ENCODE data around the gene ALG1.
A peak's percentile ranks its signal among the peaks of the same experiment; 100 is the strongest.
"Not testable (repeated sequence)": the region's sequence is repeated elsewhere in the genome, so short reads cannot be mapped to it uniquely, and the experiment has no call there.

The ALG1 gene

DNA sequence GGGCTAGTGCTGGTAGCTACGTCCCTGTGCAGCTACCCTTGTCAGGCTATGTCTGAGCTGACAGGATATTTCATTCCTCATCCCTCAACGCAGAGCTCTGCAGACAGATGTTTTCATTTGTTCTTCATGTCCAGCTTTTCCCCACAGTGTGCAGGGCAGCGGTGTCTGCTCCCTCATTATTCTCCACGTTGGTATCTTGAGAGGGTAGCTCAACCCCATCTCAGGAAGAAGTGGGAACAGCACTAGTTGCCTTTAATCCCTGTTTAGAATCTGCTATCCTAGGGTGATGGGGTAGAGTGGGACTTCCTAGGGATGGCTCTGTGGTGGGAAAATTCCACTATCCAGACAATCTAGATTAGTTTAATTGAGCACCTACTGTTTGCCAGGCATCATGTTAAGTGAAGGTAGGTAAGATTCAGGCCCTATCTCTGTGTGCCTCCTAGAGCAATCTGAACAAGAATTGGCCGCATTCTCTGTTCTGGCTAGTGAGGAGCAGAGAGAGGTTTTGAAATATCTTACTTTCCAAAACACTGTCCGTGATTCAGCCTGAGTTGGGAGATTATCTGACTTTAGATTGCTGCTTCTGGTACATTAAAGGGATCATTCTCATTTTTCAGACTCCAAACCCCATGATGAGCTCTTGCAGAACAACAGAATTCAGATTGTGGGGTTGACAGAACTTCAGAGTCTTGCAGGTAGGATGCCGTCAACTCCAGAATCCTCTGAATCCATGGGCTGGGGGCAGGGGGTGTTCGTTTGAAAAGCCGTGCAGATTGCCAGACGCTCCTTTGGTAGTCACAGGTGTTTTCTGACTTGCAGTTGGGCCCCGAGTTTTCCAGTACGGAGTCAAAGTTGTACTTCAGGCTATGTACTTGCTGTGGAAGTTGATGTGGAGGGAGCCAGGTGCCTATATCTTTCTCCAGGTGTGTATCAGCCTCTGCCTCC is 963 bp downstream of the ALG1 start:
- ATAC-seq = peak; percentile 40; the same call in 2 of the 3 replicates
- no peak for TF ChIP-seq TCF4 (CRISPR knock-in tag; IDR thresholded peaks at IDR 0.05; ENCODE audit: borderline replicate concordance)
- TF ChIP-seq, protein P1, sequence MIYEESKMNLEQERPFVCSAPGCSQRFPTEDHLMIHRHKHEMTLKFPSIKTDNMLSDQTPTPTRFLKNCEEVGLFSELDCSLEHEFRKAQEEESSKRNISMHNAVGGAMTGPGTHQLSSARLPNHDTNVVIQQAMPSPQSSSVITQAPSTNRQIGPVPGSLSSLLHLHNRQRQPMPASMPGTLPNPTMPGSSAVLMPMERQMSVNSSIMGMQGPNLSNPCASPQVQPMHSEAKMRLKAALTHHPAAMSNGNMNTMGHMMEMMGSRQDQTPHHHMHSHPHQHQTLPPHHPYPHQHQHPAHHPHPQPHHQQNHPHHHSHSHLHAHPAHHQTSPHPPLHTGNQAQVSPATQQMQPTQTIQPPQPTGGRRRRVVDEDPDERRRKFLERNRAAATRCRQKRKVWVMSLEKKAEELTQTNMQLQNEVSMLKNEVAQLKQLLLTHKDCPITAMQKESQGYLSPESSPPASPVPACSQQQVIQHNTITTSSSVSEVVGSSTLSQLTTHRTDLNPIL (CRISPR knock-in tag; IDR thresholded peaks at IDR 0.05; ENCODE audit: low read depth) = no peak
- no peak for TF ChIP-seq CSDC2 (CRISPR knock-in tag; IDR thresholded peaks at IDR 0.05)
- TF ChIP-seq SNAI2 (CRISPR knock-in tag; IDR thresholded peaks at IDR 0.05) = no peak
- TF ChIP-seq ZC3H10 (CRISPR knock-in tag; IDR thresholded peaks at IDR 0.05) = no peak
- no peak for TF ChIP-seq ESRRG (CRISPR knock-in tag; IDR thresholded peaks at IDR 0.05)
- TF ChIP-seq PPARA (CRISPR knock-in tag; IDR thresholded peaks at IDR 0.05; ENCODE audit: borderline replicate concordance) = no peak
- no peak for TF ChIP-seq TOX (CRISPR knock-in tag; IDR thresholded peaks at IDR 0.05; ENCODE audit: borderline replicate concordance)
- no peak for TF ChIP-seq BACH2 (CRISPR knock-in tag; IDR thresholded peaks at IDR 0.05; ENCODE audit: borderline replicate concordance)
- TF ChIP-seq ISL1 (CRISPR knock-in tag; IDR thresholded peaks at IDR 0.05) = no peak
- TF ChIP-seq GLIS3 (CRISPR knock-in tag; IDR thresholded peaks at IDR 0.05) = no peak
- no peak for TF ChIP-seq RARB (CRISPR knock-in tag; IDR thresholded peaks at IDR 0.05)
- no peak for TF ChIP-seq ZNF565 (CRISPR knock-in tag; conservative IDR thresholded peaks at IDR 0.05; ENCODE audit: low read depth)
- no peak for TF ChIP-seq OSR1 (CRISPR knock-in tag; IDR thresholded peaks at IDR 0.05)
- TF ChIP-seq ZNF70 (CRISPR knock-in tag; IDR thresholded peaks at IDR 0.05) = no peak
- no peak for TF ChIP-seq ARNTL (CRISPR knock-in tag; IDR thresholded peaks at IDR 0.05; ENCODE audit: borderline replicate concordance, low read depth)
- TF ChIP-seq ZNF8 (CRISPR knock-in tag; IDR thresholded peaks at IDR 0.05) = no peak
- no peak for TF ChIP-seq ZFP3 (CRISPR knock-in tag; IDR thresholded peaks at IDR 0.05)
- TF ChIP-seq, protein P2, sequence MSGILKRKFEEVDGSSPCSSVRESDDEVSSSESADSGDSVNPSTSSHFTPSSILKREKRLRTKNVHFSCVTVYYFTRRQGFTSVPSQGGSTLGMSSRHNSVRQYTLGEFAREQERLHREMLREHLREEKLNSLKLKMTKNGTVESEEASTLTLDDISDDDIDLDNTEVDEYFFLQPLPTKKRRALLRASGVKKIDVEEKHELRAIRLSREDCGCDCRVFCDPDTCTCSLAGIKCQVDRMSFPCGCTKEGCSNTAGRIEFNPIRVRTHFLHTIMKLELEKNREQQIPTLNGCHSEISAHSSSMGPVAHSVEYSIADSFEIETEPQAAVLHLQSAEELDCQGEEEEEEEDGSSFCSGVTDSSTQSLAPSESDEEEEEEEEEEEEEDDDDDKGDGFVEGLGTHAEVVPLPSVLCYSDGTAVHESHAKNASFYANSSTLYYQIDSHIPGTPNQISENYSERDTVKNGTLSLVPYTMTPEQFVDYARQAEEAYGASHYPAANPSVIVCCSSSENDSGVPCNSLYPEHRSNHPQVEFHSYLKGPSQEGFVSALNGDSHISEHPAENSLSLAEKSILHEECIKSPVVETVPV (CRISPR knock-in tag; IDR thresholded peaks at IDR 0.05) = no peak
- TF ChIP-seq ZFP30 (CRISPR knock-in tag; IDR thresholded peaks at IDR 0.05) = no peak

DNA sequence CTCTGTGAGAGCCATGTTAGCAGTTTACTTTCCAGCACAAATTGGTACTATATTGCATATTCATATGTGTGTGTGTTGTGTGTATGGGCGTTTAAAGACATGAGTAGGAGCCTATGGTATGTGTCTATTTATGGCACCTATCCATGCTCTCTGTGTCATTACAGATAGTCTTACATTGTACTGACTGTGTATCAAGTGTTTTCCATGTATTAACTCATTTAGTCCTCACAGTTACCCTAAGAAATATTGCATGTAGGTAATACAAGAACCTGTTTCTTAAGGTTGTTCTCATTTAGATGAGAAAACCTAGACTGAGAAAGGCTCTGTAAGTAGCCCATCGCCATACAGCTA is 1.6 kb downstream of the ALG1 start:
- no peak for TF ChIP-seq ZC3H10 (CRISPR knock-in tag; IDR thresholded peaks at IDR 0.05)
- no peak for TF ChIP-seq ZFP30 (CRISPR knock-in tag; IDR thresholded peaks at IDR 0.05)

DNA sequence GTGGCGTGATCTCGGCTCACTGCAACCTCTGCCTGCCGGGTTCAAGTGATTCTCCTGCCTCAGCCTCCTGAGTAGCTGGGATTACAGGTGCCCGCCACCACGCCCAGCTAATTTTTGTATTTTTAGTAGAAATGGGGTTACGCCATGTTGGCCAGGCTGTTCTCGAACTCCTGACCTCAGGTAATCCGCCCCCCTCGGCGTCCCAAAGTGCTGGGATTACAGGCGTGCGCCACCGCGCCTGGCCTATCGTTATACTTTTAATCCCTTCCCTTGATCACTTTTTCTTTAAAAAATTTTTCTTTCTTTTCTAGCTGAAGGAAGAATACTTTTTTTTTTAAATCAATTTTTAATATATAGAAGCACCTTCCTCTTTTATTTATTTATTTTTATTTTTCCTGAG is 2.1 kb downstream of the ALG1 start:
- not testable (repeated sequence) for ATAC-seq

More for the DNA sequence above, 1.6 kb downstream of the ALG1 start:
- no peak for ATAC-seq

DNA sequence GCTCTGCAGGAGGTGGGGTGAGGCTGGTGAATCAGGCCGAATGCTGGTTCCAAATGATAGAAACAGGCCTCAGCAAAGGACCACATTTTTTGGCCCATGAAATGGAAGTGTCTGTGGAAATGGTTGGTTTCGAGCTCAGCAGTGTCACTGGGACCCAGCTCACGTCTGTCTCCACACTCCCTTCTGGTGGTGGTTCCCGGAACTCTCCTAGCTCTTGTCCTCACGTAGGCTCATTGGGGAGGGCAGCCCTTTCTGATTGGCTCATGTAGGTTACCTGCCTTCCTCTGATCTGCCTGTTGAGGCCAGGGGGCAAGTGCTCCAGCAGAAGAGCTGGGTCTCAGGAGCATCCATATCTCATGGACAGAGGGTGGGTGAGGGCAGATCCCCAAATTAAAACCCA is 4.0 kb downstream of the ALG1 start:
- no peak for TF ChIP-seq ESRRG (CRISPR knock-in tag; IDR thresholded peaks at IDR 0.05)
- no peak for TF ChIP-seq BACH2 (CRISPR knock-in tag; IDR thresholded peaks at IDR 0.05; ENCODE audit: borderline replicate concordance)
- TF ChIP-seq, protein P3, sequence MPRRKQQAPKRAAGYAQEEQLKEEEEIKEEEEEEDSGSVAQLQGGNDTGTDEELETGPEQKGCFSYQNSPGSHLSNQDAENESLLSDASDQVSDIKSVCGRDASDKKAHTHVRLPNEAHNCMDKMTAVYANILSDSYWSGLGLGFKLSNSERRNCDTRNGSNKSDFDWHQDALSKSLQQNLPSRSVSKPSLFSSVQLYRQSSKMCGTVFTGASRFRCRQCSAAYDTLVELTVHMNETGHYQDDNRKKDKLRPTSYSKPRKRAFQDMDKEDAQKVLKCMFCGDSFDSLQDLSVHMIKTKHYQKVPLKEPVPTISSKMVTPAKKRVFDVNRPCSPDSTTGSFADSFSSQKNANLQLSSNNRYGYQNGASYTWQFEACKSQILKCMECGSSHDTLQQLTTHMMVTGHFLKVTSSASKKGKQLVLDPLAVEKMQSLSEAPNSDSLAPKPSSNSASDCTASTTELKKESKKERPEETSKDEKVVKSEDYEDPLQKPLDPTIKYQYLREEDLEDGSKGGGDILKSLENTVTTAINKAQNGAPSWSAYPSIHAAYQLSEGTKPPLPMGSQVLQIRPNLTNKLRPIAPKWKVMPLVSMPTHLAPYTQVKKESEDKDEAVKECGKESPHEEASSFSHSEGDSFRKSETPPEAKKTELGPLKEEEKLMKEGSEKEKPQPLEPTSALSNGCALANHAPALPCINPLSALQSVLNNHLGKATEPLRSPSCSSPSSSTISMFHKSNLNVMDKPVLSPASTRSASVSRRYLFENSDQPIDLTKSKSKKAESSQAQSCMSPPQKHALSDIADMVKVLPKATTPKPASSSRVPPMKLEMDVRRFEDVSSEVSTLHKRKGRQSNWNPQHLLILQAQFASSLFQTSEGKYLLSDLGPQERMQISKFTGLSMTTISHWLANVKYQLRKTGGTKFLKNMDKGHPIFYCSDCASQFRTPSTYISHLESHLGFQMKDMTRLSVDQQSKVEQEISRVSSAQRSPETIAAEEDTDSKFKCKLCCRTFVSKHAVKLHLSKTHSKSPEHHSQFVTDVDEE (CRISPR knock-in tag; IDR thresholded peaks at IDR 0.05) = no peak
- no peak for TF ChIP-seq ISL1 (CRISPR knock-in tag; IDR thresholded peaks at IDR 0.05)
- no peak for TF ChIP-seq GLIS3 (CRISPR knock-in tag; IDR thresholded peaks at IDR 0.05)
- TF ChIP-seq ZFP3 (CRISPR knock-in tag; IDR thresholded peaks at IDR 0.05) = no peak
- TF ChIP-seq OSR1 (CRISPR knock-in tag; IDR thresholded peaks at IDR 0.05) = no peak
- TF ChIP-seq, protein P4, sequence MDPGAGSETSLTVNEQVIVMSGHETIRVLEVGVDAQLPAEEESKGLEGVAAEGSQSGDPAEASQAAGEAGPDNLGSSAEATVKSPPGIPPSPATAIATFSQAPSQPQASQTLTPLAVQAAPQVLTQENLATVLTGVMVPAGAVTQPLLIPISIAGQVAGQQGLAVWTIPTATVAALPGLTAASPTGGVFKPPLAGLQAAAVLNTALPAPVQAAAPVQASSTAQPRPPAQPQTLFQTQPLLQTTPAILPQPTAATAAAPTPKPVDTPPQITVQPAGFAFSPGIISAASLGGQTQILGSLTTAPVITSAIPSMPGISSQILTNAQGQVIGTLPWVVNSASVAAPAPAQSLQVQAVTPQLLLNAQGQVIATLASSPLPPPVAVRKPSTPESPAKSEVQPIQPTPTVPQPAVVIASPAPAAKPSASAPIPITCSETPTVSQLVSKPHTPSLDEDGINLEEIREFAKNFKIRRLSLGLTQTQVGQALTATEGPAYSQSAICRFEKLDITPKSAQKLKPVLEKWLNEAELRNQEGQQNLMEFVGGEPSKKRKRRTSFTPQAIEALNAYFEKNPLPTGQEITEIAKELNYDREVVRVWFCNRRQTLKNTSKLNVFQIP (CRISPR knock-in tag; IDR thresholded peaks at IDR 0.05; ENCODE audit: borderline replicate concordance, low read depth) = no peak
- no peak for TF ChIP-seq ZFP30 (CRISPR knock-in tag; IDR thresholded peaks at IDR 0.05)
- TF ChIP-seq ZNF8 (CRISPR knock-in tag; IDR thresholded peaks at IDR 0.05) = no peak
- TF ChIP-seq ZNF70 (CRISPR knock-in tag; IDR thresholded peaks at IDR 0.05) = no peak
- TF ChIP-seq ARNTL (CRISPR knock-in tag; IDR thresholded peaks at IDR 0.05; ENCODE audit: borderline replicate concordance, low read depth) = no peak
- ATAC-seq = no peak

All from SK-N-SH treated with all-trans-retinoic acid at 6 μM for 48 hours (cell line).